B cell (primary cell): Measurements from ENCODE around the gene PRDX2.

ENCODE experiments used
- CTCF ChIP-seq: fragments of 200-600 bp; IDR thresholded peaks from one replicate; pipeline ENCODE4 v1.8.0; 2022; ENCODE audit warnings: antibody characterized with exemption, mild to moderate bottlenecking
- EZH2 ChIP-seq: IDR thresholded peaks from 2 replicates; pipeline ENCODE4 v1.6.1; 2012; ENCODE audit warnings: borderline replicate concordance, low read depth, mild to moderate bottlenecking, moderate library complexity, low read length; ENCODE audit not compliant: insufficient read depth, poor library complexity, severe bottlenecking

- no peak for TF ChIP-seq CTCF
- TF ChIP-seq EZH2 = no peak
Observed at GRCh38 chr19:12815088-12815487, 13.5 kb upstream of the PRDX2 start.
